MM.1S (cell line): ENCODE measurements around the gene CYFIP1.

Experiments used
- EZH2 ChIP-seq: fragments of 300-600 bp; sonication (generic); optimal IDR thresholded peaks from 2 replicates; pipeline ENCODE3; 2017; ENCODE audit warnings: low read depth, mild to moderate bottlenecking, antibody characterized with exemption, low read length, mixed read lengths
- TF ChIP-seq, protein P1 (sequence below): fragments of 300-600 bp; sonication (generic); IDR thresholded peaks from 2 replicates; pipeline ENCODE4 v1.5.1; 2016; ENCODE audit warnings: antibody characterized with exemption, low read length, mixed read lengths

- TF ChIP-seq, protein P1, sequence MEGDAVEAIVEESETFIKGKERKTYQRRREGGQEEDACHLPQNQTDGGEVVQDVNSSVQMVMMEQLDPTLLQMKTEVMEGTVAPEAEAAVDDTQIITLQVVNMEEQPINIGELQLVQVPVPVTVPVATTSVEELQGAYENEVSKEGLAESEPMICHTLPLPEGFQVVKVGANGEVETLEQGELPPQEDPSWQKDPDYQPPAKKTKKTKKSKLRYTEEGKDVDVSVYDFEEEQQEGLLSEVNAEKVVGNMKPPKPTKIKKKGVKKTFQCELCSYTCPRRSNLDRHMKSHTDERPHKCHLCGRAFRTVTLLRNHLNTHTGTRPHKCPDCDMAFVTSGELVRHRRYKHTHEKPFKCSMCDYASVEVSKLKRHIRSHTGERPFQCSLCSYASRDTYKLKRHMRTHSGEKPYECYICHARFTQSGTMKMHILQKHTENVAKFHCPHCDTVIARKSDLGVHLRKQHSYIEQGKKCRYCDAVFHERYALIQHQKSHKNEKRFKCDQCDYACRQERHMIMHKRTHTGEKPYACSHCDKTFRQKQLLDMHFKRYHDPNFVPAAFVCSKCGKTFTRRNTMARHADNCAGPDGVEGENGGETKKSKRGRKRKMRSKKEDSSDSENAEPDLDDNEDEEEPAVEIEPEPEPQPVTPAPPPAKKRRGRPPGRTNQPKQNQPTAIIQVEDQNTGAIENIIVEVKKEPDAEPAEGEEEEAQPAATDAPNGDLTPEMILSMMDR, result no peak
- no peak for TF ChIP-seq EZH2
Measured at GRCh38 chr15:22911306-22911705, 68.9 kb downstream of the CYFIP1 start.
